K562 (cell line): ENCODE measurements around the gene FRMD4A. TPM values are rescaled to one million over a fixed set of nuclear protein-coding genes. Genes with fewer than 3 reads are reported as not detected.

Source experiments
- ATAC-seq: fragments of 200-7000 bp; cut with Tn5 transposase; 3 replicates; pipeline ENCODE4 v1.9.1; 2020; ENCODE audit warnings: moderate library complexity
- BruUV-seq: library from RNA; stranded (reverse); fragments of 400-500 nt; replicated peaks from 2 replicates; lab custom pipeline; 2021; lab: Mats Ljungman, UMichigan
- CTCF ChIA-PET: fragments of 300-600 bp; formaldehyde crosslinking; extraction: SDS; loops from one replicate; lab custom pipeline; 2021; ENCODE audit warnings: low intra/inter-chr PET ratio; lab: Yijun Ruan, JAX
- POLR2A ChIA-PET: fragments of 300-600, 350-650 bp; sonication (Branson Sonifier 250); formaldehyde crosslinking; extraction: SDS; loops from one replicate; lab custom pipeline; 2021; ENCODE audit warnings: antibody characterized with exemption, inconsistent platforms; lab: Yijun Ruan, JAX
- DNase-seq, 4 experiments: peaks; one replicate each; pipeline versions ENCODE4 v3.0.0 to v3.0.0-alpha.2; 2011 to 2018; ENCODE audit warnings: low spot score in 3 of 4, mixed read lengths in 3 of 4; ENCODE audit errors: extremely low read depth in 1 of 4
- FAIRE-seq: peaks from 2 replicates; lab custom pipeline; 2011; peaks lifted over from hg19 to GRCh38; lab: Jason Lieb, UNC
- H2AFZ ChIP-seq: 2 replicates; pipeline ENCODE4 v1.6.0; 2011; ENCODE audit warnings: low read depth, low read length, control low read depth, inconsistent platforms
- H3K27ac ChIP-seq: fragments of 200-600 bp; 3 replicates; pipeline ENCODE4 v1.8.0; 2011; ENCODE audit warnings: low read depth, mild to moderate bottlenecking, control low read depth, inconsistent platforms, low read length, moderate library complexity, mixed read lengths; ENCODE audit errors: extremely low read depth
- H3K27me3 ChIP-seq, 2 experiments: fragments of 300-600 bp in 1 of 2; 2 replicates in 1 of 2; 3 replicates in 1 of 2; pipeline versions ENCODE4 v1.6.0 to v1.8.0; 2011; ENCODE audit warnings: inconsistent platforms in 2 of 2, low read length in 2 of 2, mild to moderate bottlenecking in 1 of 2, mixed read lengths in 1 of 2, moderate library complexity in 1 of 2; ENCODE audit not compliant: control insufficient read depth in 2 of 2, insufficient read depth in 2 of 2
- H3K36me3 ChIP-seq: fragments of 300-600 bp; 3 replicates; pipeline ENCODE4 v1.8.0; 2011; ENCODE audit warnings: mild to moderate bottlenecking, low read length, inconsistent platforms; ENCODE audit not compliant: control insufficient read depth, insufficient read depth
- H3K4me1 ChIP-seq, 2 experiments: fragments of 200-600 bp in 1 of 2; replicated peaks in 1 of 2; 2 replicates in 1 of 2; 3 replicates in 1 of 2; pipeline versions ENCODE4 v1.5.1 to v1.8.0; 2011; ENCODE audit warnings: inconsistent platforms in 2 of 2, low read length in 2 of 2, mild to moderate bottlenecking in 1 of 2, mixed read lengths in 1 of 2, moderate library complexity in 1 of 2; ENCODE audit not compliant: control insufficient read depth in 2 of 2, insufficient read depth in 2 of 2
- H3K4me2 ChIP-seq: 2 replicates; pipeline ENCODE4 v1.6.1; 2011; ENCODE audit warnings: low read length, control low read depth, inconsistent platforms, mixed read lengths; ENCODE audit not compliant: insufficient read depth
- H3K4me3 ChIP-seq: fragments of 200-600 bp; sonication (generic), shearing (Covaris generic); 2 replicates; pipeline ENCODE4 v1.5.1; 2016; ENCODE audit warnings: control low read depth, inconsistent platforms
- H3K79me2 ChIP-seq: fragments of 200-600 bp; 3 replicates; pipeline ENCODE4 v1.8.0; 2011; ENCODE audit warnings: low read length, inconsistent platforms; ENCODE audit not compliant: control insufficient read depth, insufficient read depth
- H3K9ac ChIP-seq, 2 experiments: 2 replicates each; pipeline versions ENCODE4 v1.6.0 to v1.6.1; 2011; ENCODE audit warnings: low read depth in 2 of 2, low read length in 2 of 2, control low read depth in 1 of 2, inconsistent platforms in 1 of 2, mild to moderate bottlenecking in 1 of 2, mixed read lengths in 1 of 2; ENCODE audit not compliant: insufficient read depth in 1 of 2
- H3K9me1 ChIP-seq: one replicate; pipeline ENCODE4 v1.6.0; 2011; ENCODE audit warnings: inconsistent platforms, mild to moderate bottlenecking, low read length, moderate library complexity; ENCODE audit not compliant: control insufficient read depth, insufficient read depth
- H3K9me3 ChIP-seq: replicated peaks from 2 replicates; pipeline ENCODE4 v1.5.1; 2011; ENCODE audit warnings: low read depth, low read length, inconsistent platforms; ENCODE audit not compliant: control insufficient read depth, insufficient read depth
- H4K20me1 ChIP-seq: replicated peaks from 2 replicates; pipeline ENCODE4 v1.6.1; 2011; ENCODE audit warnings: low read length, inconsistent platforms, mixed read lengths; ENCODE audit not compliant: control insufficient read depth, insufficient read depth
- BDP1 ChIP-seq: IDR thresholded peaks from 3 replicates; pipeline ENCODE4 v1.6.1; 2011; ENCODE audit not compliant: insufficient read length, insufficient read depth
- FOXJ3 ChIP-seq: sonication (generic); formaldehyde crosslinking; IDR thresholded peaks from 2 replicates; pipeline ENCODE4 v1.4.0; 2020; ENCODE audit warnings: mild to moderate bottlenecking, missing genetic modification reagents
- POLR3A ChIP-seq: IDR thresholded peaks from 2 replicates; pipeline ENCODE4 v1.6.1; 2011; ENCODE audit warnings: borderline replicate concordance, mild to moderate bottlenecking, moderate library complexity; ENCODE audit not compliant: insufficient read length, insufficient read depth; ENCODE audit errors: extremely low read depth
- PRMT5 ChIP-seq: sonication (generic); formaldehyde crosslinking; IDR thresholded peaks from 2 replicates; pipeline ENCODE4 v1.5.0; 2020; ENCODE audit warnings: missing genetic modification reagents
- SETDB1 ChIP-seq: IDR thresholded peaks from one replicate; pipeline ENCODE4 v1.6.1; 2012; ENCODE audit warnings: low read length, control low read depth, inconsistent platforms
- ZNF436 ChIP-seq: fragments of 250-450, 450-650 bp; sonication (Bioruptor Pico); formaldehyde crosslinking; IDR thresholded peaks from 2 replicates; pipeline ENCODE4 v1.7.0; 2020; ENCODE audit warnings: mild to moderate bottlenecking
- WGBS: fragments of 100-300 bp; shearing (Covaris generic); methylation state at CpG from one replicate; pipeline ENCODE4 v1.1.6; 2016; ENCODE audit warnings: low coverage, mixed read lengths; ENCODE audit not compliant: insufficient coverage; ENCODE audit errors: missing lambda C conversion rate; 5-methylcytosine and 5-hydroxymethylcytosine counted together
- in situ Hi-C: fragments of 300-500 bp; cut with MboI; formaldehyde crosslinking; loops from 4 replicates; pipeline ENCODE4 v1.15.0; 2018; ENCODE audit warnings: inconsistent platforms, mixed read lengths
- intact Hi-C: fragments of 100-400 bp; cut with micrococcal nuclease; formaldehyde crosslinking; loops from 2 replicates; pipeline ENCODE4 v1.14.2; 2022
- polyA plus RNA-seq, 8 experiments: library from polyadenylated mRNA; depleted of rRNA in 4 of 8; stranded (reverse) in 5 of 8; unstranded in 3 of 8; fragments of >200 nt; fragmentation: Nextera tagmentation in 2 of 8; fragmentation: Illumina TruSeq in 1 of 8; extraction: Ambion mirVana in 2 of 8; extraction: Trizol in 1 of 8; gene quantifications; 2 replicates each; pipeline versions ENCODE4 v1.2.1 to v1.2.3, GENCODE V29; 2011 to 2014; ENCODE audit warnings: inconsistent platforms in 1 of 8, missing spikeins in 1 of 8
- total RNA-seq, 7 experiments: library from RNA; depleted of rRNA in 6 of 7; stranded (reverse); fragments of >200 nt in 6 of 7; fragmentation: Illumina TruSeq in 2 of 7; extraction: Trizol in 2 of 7; gene quantifications; 2 replicates each; pipeline versions ENCODE4 v1.2.1 to v1.2.3, GENCODE V29; 2011 to 2021; ENCODE audit warnings: low replicate concordance in 1 of 7
- TF ChIP-seq, protein P1 (sequence below): fragments of 250-450 bp; sonication (Bioruptor Pico); IDR thresholded peaks from 2 replicates; pipeline ENCODE4 v1.8.0; 2022; ENCODE audit warnings: inconsistent platforms
- TF ChIP-seq, protein P2 (sequence below): fragments of 450-650 bp; formaldehyde crosslinking; IDR thresholded peaks from 2 replicates; pipeline ENCODE4 v1.4.0; 2020; ENCODE audit warnings: mild to moderate bottlenecking, mixed read lengths
- TF ChIP-seq, protein P3 (sequence below): fragments of 250-450 bp; sonication (Bioruptor Pico); IDR thresholded peaks from 2 replicates; pipeline ENCODE4 v1.5.0; 2021
- TF ChIP-seq, protein P4 (sequence below): fragments of 450-650 bp; IDR thresholded peaks from 2 replicates; pipeline ENCODE4 v1.6.1; 2018; ENCODE audit not compliant: partially characterized antibody
- TF ChIP-seq, protein P5 (sequence below), 2 experiments: IDR thresholded peaks in 1 of 2; conservative IDR thresholded peaks in 1 of 2; 2 replicates each; pipeline ENCODE4 v1.6.1; 2016; ENCODE audit warnings: low read depth in 2 of 2, mild to moderate bottlenecking in 1 of 2, missing compliant biosample characterization in 1 of 2, missing genetic modification characterization in 1 of 2, moderate library complexity in 1 of 2

FRMD4A gene
- total and polyA plus RNA-seq, 9 of the 15 experiments (the other 6 are each of a cell fraction or from before 2014, with no cell fraction given): 0.80 to 5.2 (median 3.0) TPM

DNA sequence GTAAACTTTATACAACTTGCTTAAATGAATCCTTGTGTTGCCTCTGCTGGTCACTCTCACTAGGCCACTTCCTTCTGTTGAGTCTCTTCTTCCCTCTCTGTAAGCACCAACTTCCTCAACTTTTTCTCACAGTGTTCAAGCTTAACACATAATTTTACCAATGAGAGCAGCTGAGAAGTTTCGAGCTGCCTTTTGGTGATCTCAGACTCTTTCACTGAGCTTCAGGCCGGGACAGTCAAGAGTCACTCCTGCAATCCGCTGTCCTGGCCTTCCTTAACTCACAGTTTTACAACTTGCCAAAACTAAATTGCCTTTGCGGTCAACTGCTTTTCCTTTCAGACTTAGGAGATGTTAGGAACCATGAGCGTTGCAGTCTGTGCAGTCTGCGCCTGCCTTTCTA lies 696.5 kb downstream of the FRMD4A start:
- no TSS peak for BruUV-seq
- H3K36me3 ChIP-seq: peaks cover 9% of the 10 kb centered on the region; the same call in 2 of the 3 replicates
- H4K20me1 ChIP-seq: no peaks in the 10 kb centered on the region
- ChIA-PET CTCF (no interaction called here), POLR2A (interaction anchor here (1.5 to 1.7 kb wide), 2 partner anchors 13 to 29 kb away, joined by 3 to 5 read pairs; no protein-coding TSS in a partner anchor)
- H3K4me2 ChIP-seq: no peak overlapping the region
- no peak for DNase-seq
- WGBS: 85% methylated on average over 6 of the region's 6 CpGs
- no peak overlapping the region for H3K4me3 ChIP-seq
- no peak overlapping the region for H3K9ac ChIP-seq
- no peaks in the 10 kb centered on the region for H3K9me1 ChIP-seq
- no peaks in the 10 kb centered on the region for H3K9me3 ChIP-seq
- no peaks in the 10 kb centered on the region for H3K79me2 ChIP-seq
- H3K27ac ChIP-seq: no peak overlapping the region
- H3K4me1 ChIP-seq: no peaks in the 10 kb centered on the region
- no peaks in the 10 kb centered on the region for H3K27me3 ChIP-seq
- intact Hi-C loops: no loop called here
- in situ Hi-C loops: no loop called here
- H2AFZ ChIP-seq: no peak overlapping the region
- no peak for ATAC-seq
- FAIRE-seq: no peak
- TF ChIP-seq FOXJ3: no peak
- no peak for TF ChIP-seq BDP1
- no peak for TF ChIP-seq PRMT5 (CRISPR knock-in tag)
- no peak for TF ChIP-seq POLR3A
- TF ChIP-seq, protein P1, sequence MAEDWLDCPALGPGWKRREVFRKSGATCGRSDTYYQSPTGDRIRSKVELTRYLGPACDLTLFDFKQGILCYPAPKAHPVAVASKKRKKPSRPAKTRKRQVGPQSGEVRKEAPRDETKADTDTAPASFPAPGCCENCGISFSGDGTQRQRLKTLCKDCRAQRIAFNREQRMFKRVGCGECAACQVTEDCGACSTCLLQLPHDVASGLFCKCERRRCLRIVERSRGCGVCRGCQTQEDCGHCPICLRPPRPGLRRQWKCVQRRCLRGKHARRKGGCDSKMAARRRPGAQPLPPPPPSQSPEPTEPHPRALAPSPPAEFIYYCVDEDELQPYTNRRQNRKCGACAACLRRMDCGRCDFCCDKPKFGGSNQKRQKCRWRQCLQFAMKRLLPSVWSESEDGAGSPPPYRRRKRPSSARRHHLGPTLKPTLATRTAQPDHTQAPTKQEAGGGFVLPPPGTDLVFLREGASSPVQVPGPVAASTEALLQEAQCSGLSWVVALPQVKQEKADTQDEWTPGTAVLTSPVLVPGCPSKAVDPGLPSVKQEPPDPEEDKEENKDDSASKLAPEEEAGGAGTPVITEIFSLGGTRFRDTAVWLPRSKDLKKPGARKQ (CRISPR knock-in tag): no peak
- TF ChIP-seq, protein P2, sequence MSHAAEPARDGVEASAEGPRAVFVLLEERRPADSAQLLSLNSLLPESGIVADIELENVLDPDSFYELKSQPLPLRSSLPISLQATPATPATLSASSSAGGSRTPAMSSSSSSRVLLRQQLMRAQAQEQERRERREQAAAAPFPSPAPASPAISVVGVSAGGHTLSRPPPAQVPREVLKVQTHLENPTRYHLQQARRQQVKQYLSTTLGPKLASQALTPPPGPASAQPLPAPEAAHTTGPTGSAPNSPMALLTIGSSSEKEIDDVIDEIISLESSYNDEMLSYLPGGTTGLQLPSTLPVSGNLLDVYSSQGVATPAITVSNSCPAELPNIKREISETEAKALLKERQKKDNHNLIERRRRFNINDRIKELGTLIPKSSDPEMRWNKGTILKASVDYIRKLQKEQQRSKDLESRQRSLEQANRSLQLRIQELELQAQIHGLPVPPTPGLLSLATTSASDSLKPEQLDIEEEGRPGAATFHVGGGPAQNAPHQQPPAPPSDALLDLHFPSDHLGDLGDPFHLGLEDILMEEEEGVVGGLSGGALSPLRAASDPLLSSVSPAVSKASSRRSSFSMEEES (CRISPR knock-in tag): no peak
- TF ChIP-seq SETDB1: no peak
- TF ChIP-seq ZNF436: no peak
- TF ChIP-seq, protein P3, sequence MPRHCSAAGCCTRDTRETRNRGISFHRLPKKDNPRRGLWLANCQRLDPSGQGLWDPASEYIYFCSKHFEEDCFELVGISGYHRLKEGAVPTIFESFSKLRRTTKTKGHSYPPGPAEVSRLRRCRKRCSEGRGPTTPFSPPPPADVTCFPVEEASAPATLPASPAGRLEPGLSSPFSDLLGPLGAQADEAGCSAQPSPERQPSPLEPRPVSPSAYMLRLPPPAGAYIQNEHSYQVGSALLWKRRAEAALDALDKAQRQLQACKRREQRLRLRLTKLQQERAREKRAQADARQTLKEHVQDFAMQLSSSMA (CRISPR knock-in tag): no peak
- TF ChIP-seq, protein P4, sequence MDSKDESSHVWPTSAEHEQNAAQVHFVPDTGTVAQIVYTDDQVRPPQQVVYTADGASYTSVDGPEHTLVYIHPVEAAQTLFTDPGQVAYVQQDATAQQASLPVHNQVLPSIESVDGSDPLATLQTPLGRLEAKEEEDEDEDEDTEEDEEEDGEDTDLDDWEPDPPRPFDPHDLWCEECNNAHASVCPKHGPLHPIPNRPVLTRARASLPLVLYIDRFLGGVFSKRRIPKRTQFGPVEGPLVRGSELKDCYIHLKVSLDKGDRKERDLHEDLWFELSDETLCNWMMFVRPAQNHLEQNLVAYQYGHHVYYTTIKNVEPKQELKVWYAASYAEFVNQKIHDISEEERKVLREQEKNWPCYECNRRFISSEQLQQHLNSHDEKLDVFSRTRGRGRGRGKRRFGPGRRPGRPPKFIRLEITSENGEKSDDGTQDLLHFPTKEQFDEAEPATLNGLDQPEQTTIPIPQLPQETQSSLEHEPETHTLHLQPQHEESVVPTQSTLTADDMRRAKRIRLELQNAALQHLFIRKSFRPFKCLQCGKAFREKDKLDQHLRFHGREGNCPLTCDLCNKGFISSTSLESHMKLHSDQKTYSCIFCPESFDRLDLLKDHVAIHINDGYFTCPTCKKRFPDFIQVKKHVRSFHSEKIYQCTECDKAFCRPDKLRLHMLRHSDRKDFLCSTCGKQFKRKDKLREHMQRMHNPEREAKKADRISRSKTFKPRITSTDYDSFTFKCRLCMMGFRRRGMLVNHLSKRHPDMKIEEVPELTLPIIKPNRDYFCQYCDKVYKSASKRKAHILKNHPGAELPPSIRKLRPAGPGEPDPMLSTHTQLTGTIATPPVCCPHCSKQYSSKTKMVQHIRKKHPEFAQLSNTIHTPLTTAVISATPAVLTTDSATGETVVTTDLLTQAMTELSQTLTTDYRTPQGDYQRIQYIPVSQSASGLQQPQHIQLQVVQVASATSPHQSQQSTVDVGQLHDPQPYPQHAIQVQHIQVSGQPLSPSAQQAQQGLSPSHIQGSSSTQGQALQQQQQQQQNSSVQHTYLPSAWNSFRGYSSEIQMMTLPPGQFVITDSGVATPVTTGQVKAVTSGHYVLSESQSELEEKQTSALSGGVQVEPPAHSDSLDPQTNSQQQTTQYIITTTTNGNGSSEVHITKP: no peak
- TF ChIP-seq, protein P5, sequence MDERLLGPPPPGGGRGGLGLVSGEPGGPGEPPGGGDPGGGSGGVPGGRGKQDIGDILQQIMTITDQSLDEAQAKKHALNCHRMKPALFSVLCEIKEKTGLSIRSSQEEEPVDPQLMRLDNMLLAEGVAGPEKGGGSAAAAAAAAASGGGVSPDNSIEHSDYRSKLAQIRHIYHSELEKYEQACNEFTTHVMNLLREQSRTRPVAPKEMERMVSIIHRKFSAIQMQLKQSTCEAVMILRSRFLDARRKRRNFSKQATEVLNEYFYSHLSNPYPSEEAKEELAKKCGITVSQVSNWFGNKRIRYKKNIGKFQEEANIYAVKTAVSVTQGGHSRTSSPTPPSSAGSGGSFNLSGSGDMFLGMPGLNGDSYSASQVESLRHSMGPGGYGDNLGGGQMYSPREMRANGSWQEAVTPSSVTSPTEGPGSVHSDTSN (CRISPR knock-in tag; IDR thresholded peaks at IDR 0.05; ENCODE audit: low read depth): no peak
- TF ChIP-seq, protein P5 (tag; conservative IDR thresholded peaks at IDR 0.05; ENCODE audit: low read depth): no peak
